ENCODE results near the gene VSIG8. TPM values are rescaled to one million over a fixed set of nuclear protein-coding genes. Genes with fewer than 3 reads are reported as not detected.

The VSIG8 gene
- total and polyA plus RNA-seq, 9 of the 15 experiments (the other 6 are each of a cell fraction or from before 2014, with no cell fraction given): not detected

GRCh38 chr1:159851407-159851806 is 11.1 kb downstream of the VSIG8 start (continued):
- TF ChIP-seq E4F1 (CRISPR knock-in tag; IDR thresholded peaks at IDR 0.05; ENCODE audit: borderline replicate concordance) (no peak), TCF7 (IDR thresholded peaks at IDR 0.05; ENCODE audit: borderline replicate concordance) (no peak), CSDE1 (IDR thresholded peaks at IDR 0.05) (no peak), DDX20 (tag; IDR thresholded peaks at IDR 0.05; ENCODE audit: low read depth) (no peak), ZNF282 (CRISPR knock-in tag; IDR thresholded peaks at IDR 0.05) (no peak), PCBP2 (IDR thresholded peaks at IDR 0.05; ENCODE audit: low read depth, low read length, poor library complexity, severe bottlenecking) (no peak), REST (IDR thresholded peaks at IDR 0.05; ENCODE audit: borderline replicate concordance) (no peak), REST (CRISPR knock-in tag; IDR thresholded peaks at IDR 0.05; ENCODE audit: low read depth) (no peak), SMAD1 (IDR thresholded peaks at IDR 0.05; ENCODE audit: low read depth, low read length, partially characterized antibody) (no peak), RREB1 (CRISPR knock-in tag; IDR thresholded peaks at IDR 0.05) (no peak), CBX8 (IDR thresholded peaks at IDR 0.05; ENCODE audit: borderline replicate concordance, extremely low read depth, low read depth, low read length, poor library complexity, severe bottlenecking) (no peak)

Data from K562 (cell line).